Measurements from ENCODE around the gene POLA2.
A peak's percentile ranks its signal among the peaks of the same experiment; 100 is the strongest.
"Not testable (repeated sequence)": the region's sequence is repeated elsewhere in the genome, so short reads cannot be mapped to it uniquely, and the experiment has no call there.

The POLA2 gene

GRCh38 chr11:65261591-65262380 is at the start of gene POLA2:
POLA2 (plus strand) TSS chr11:65261962; CDS start chr11:65262293, 331 bp downstream.
- DNase-seq (ENCODE audit: low read depth) = peak; percentile 94

- no peak for DNase-seq (ENCODE audit: low read depth)
Observed at GRCh38 chr11:65212226-65212801, 49.4 kb upstream of the POLA2 start.

GRCh38 chr11:65213322-65214211 is 48.2 kb upstream of the POLA2 start:
- DNase-seq (ENCODE audit: low read depth) = no peak

DNA sequence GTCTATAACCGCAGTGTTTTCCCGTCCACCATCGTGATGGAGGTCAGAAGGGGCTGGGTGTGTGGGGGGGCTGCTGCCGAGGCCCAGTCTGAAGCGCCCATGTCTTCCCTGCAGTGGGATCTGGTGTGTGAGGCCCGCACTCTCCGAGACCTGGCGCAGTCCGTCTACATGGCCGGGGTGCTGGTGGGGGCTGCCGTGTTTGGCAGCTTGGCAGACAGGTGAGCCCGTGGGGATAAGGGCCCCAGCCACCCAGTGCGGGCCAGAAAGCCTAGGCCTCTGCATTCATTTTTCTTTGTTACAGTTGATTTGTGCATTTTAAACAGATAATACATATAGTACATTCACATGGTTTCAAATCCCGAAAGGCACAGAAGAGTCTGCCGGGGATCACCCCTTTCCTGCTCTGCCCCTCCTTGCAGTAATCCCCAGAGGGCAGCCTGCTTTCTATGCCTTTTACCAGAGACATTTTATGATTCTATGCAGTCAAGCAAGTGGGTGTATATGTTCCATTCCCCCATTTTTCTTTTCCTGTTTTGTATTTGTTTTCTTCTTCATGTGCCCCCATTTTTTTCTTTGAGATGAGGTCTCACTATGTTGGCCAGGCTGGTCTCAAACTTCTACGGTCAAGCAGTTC is 47.4 kb upstream of the POLA2 start:
- no peak for DNase-seq (ENCODE audit: low read depth)

GRCh38 chr11:65215441-65216076 is 46.2 kb upstream of the POLA2 start:
- no peak for DNase-seq (ENCODE audit: low read depth)

DNA sequence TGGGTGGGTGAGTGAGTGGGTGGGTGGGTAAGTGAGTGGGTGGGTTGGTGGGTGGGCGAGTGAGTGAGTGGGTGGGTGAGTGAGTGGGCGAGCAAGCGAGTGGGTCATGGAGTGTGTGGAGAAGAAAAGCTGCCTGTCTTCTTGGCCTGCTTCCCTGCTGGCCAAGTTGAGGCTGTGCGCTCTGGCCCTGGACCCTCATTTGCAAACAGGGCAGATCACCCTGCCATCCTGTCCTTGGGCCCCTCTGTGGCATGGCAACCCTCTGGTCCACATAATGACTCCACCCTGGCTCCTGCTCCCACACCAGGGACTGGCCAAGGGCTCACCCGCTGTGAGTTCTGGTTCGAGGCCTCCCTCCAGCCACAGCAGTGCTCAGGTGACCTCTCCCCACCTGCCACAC is 44.9 kb upstream of the POLA2 start:
- DNase-seq (ENCODE audit: low read depth) = no peak

DNA sequence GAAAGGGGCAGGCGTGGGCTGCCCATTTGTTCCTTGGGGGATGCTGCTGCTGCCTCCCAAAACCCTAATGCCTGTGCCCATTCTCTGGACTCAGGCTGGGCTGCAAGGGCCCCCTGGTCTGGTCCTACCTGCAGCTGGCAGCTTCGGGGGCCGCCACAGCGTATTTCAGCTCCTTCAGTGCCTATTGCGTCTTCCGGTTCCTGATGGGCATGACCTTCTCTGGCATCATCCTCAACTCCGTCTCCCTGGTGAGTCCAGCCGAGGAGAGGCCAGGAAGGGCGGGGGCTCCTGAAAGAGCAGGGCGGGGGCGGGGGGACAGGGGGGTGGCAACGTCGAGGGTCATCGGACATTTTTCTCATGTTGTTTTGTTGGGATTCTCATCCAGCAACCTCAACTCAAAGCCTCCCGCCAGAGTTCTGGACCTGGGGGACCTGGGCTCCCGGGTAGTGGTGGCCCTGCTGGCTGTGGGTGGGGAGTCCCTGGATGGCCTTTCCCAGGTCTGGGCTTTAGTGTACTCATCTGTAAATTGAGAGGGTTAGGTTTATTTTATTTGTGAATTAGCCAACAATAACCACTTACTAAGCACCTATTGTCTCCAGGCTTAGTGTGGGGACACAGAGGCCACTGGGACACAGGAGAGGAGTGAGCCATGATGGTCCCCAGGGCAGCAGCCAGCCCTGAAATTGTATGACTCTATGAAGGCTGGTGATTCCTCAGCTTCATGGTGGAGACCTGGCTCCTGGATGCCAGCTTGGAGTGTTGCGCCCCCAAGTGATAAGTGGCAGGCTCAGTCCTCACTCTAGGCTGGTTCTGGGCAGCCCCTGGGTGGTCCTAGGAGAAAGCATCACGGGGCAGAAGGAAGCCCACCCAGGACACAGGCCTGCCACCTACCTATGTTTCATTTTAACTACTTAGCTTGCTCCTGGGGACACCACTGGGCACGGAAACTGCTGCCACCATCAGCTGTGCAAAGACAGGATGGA is 44.0 kb upstream of the POLA2 start:
- DNase-seq (ENCODE audit: low read depth) = no peak

DNA sequence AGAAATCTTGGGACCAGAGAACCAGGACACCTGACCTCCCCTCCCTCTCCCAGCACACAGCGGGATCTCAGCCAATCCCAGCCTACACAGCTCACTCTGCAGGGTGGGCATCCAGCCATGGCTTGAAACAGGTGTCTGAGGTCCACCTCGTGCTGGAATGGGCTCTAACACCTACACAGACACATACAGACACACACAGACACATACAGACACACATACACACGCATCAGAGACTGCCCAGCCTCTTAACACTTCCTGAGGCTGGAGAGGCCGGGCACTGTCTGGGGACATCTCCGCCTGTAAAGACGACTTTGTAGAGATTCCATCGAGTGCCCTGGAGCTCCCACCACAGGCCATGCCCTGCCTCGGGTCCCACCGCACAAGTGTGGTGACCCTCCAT is 43.3 kb upstream of the POLA2 start:
- DNase-seq (ENCODE audit: low read depth) = no peak

DNA sequence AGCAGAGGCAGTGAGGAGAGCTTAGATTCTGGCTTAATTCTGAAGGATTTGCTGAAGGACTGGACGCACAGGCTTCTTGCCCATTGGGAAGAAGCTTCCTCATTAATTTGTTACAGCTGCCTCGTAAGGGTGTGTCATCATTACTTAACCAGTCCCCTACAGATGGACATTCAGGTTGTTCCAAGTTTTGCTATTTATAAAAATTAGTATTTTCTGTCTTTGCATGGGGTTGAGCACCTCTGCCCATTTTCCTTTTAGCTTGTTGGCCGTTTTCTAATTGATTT is 41.9 kb upstream of the POLA2 start:
- no peak for DNase-seq (ENCODE audit: low read depth)

DNA sequence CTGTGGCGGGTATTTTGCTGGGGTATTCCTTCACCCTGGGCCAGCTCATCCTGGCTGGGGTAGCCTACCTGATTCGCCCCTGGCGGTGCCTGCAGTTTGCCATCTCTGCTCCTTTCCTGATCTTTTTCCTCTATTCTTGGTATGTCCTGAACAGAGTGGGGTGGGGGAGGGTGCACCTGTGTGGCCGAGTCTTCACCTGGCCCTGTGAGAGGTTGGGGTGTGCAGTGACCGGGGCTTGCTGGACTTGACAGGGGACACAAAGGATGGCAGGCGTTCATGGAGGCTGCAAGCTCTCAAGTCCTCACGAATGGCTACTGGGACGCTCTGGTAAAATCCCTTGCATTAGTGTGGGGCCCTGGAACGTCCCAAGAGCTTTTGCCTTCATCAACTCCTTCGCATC is 40.7 kb upstream of the POLA2 start:
- DNase-seq (ENCODE audit: low read depth) = no peak

GRCh38 chr11:65223011-65223410 is 38.8 kb upstream of the POLA2 start:
- DNase-seq (ENCODE audit: low read depth) = no peak

DNA sequence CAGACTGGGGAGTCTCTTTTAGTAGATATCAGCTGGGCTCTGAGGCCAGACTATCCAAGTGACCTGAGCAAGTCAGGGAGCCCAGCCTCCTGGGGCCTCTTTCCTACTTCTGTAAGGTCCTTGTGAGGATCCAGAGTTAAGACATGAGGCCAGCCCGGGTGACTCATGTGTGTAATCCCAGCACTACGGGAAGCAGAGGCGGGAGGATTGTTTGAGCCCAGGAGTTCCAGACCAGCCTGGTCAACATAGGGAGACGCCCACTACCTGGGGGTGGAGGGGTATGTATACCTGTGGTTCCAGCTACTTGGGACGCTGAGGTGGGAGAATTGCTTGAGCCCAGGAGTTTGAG is 36.9 kb upstream of the POLA2 start:
- no peak for DNase-seq (ENCODE audit: low read depth)

DNA sequence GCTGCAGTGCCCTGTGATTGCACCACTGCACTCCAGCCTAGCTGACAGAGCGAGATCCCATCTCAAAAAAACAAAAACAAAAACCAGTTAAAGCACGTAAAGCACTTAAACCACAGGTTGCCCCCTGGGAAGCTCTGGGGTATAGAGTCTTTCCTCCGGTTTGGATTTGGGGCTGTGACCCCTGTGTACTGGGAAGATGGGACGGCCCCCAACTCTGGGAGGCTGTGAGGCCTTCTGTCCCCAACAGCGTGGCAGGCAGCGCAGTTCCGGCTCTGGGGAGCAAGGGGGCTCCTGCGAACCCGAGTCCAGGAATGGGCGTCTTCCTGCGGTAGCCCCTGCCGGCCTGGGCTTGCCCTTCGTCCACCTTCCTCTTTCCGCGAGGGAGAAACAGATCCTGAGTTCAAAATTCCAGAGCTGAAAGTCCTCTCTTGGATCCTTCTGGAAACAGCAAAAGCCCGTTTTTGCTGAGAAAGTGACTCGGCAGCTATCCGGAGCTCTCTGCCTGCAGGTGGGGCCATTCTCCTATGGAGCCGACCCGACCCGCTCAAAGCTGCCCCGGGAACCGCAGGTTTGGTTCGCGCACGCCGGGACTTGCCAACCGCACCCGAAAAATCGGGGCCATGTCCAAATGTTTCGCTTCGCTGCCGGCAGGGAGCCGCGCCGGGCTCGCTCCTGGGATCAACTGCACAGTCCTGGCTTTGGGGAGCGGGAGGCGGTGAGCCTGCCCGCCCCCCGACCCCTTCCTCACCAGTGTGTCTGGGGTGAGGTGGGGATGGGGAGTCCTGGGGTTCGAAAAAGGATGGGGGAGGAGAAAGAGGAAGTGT is 36.3 kb upstream of the POLA2 start:
- peak; percentile 26 for DNase-seq (ENCODE audit: low read depth)

- no peak for DNase-seq (ENCODE audit: low read depth)
Observed at GRCh38 chr11:65226103-65226442, 35.7 kb upstream of the POLA2 start.

DNA sequence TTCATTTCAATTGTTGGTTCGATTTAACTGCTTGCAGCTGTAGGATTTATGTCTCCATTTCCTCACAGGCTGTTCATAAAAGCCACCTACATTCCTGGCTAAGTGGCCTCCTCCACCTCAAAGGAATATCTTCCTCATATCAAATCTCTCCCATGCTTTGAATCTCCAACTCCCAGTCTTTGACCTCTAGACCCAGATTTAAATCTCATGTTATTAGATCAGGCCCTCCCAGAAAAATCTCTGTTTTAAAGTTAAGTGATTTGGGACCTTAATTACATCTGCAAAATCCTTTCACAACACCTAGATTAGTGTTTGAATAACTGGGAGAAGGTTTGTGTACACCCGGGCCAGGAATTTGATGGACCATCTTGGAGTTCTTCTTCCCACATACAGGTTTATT is 33.9 kb upstream of the POLA2 start:
- no peak for DNase-seq (ENCODE audit: low read depth)

- DNase-seq (ENCODE audit: low read depth) = no peak
Observed at GRCh38 chr11:65236194-65237059, 25.3 kb upstream of the POLA2 start.

- DNase-seq (ENCODE audit: low read depth) = not testable (repeated sequence)
Observed at GRCh38 chr11:65238302-65238701, 23.5 kb upstream of the POLA2 start.

DNA sequence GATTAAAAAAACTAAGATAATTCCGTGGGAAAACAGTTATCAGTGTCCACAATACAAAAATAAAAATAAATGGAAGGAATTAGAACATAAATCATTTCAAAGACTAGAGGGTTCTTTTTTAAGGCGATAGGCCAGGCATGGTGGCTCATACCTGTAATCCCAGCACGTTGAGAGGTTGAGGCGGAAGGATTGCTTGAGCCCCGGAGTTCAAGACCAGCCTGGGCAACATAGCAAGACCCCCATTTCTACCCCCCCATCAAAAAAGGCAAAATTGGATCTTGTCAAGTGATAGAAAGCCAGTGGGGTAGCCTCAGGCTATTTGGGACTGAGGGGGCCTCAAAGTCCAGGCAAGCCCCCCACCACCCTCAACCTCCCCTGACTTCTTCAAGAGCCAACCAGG is 20.6 kb upstream of the POLA2 start:
- no peak for DNase-seq (ENCODE audit: low read depth)

DNA sequence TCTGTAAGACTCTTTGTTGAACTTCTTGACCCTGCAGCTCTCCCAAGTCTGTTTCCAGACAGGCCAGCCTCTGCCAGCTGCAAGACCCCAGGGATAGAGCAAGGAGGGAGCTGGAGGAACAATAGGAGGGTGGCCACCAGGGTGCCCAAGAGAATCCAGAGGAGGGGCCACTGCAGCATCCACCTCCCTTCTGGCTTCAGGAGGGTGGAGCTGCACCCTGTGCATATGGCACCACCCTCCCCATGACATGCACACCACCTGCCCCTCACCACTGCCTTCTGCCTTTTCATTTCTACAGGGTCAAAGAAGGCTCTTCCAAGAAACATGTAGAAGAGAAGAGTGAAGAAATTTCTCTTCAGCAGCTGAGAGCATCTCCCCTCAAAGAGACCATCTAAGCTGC is 20.1 kb upstream of the POLA2 start:
- DNase-seq (ENCODE audit: low read depth) = no peak

Measured in activated gamma-delta T cell treated with anti-CD3 and anti-CD28 coated beads, Interleukin-2, amount 50 U/mL, for 16 hours (primary cell).